Aorta (tissue), 5 donors: ENCODE data around the gene ATN1. TPM values are rescaled to one million over a fixed set of nuclear protein-coding genes. Genes with fewer than 3 reads are reported as not detected.
A peak's percentile ranks its signal among the peaks of the same experiment; 100 is the strongest.

Experiments
- ATAC-seq: fragments of 200-7000 bp; cut with Tn5 transposase; one replicate; pipeline ENCODE4 v1.9.1; 2022; ENCODE audit warnings: moderate library complexity; ENCODE audit not compliant: low FRiP score
- DNase-seq, 2 donors: peaks; one replicate each; pipeline ENCODE4 v3.0.0-alpha.2; 2020
- H3K27ac ChIP-seq, 2 donors: one replicate each; pipeline ENCODE4 v1.5.1; 2013; ENCODE audit warnings: low read length in 2 of 2, mild to moderate bottlenecking in 2 of 2, moderate library complexity in 2 of 2, control low read depth in 1 of 2, inconsistent platforms in 1 of 2, low read depth in 1 of 2
- H3K27me3 ChIP-seq, 2 donors: one replicate each; pipeline ENCODE4 v1.6.1; 2013; ENCODE audit warnings: control low read depth in 1 of 2, low read length in 1 of 2, mild to moderate bottlenecking in 1 of 2, moderate library complexity in 1 of 2; ENCODE audit not compliant: insufficient read depth in 2 of 2, control insufficient read depth in 1 of 2
- H3K36me3 ChIP-seq, 2 donors: one replicate each; pipeline ENCODE4 v1.6.1; 2013; ENCODE audit warnings: control low read depth in 1 of 2, low read length in 1 of 2, mild to moderate bottlenecking in 1 of 2; ENCODE audit not compliant: insufficient read depth in 2 of 2, control insufficient read depth in 1 of 2
- H3K4me1 ChIP-seq, 2 donors: one replicate each; pipeline ENCODE4 v1.6.1; 2013; ENCODE audit warnings: low read length in 2 of 2, control low read depth in 1 of 2, mild to moderate bottlenecking in 1 of 2, moderate library complexity in 1 of 2; ENCODE audit not compliant: insufficient read depth in 2 of 2, control insufficient read depth in 1 of 2
- H3K4me3 ChIP-seq, 2 donors: one replicate each; pipeline ENCODE4 v1.5.1; 2013; ENCODE audit warnings: low read length in 2 of 2, control low read depth in 1 of 2, mild to moderate bottlenecking in 1 of 2
- H3K9me3 ChIP-seq: one replicate; pipeline ENCODE4 v1.6.1; 2013; ENCODE audit warnings: mild to moderate bottlenecking, low read length; ENCODE audit not compliant: control insufficient read depth
- WGBS, 2 donors: extraction: QIAGEN DNeasy Blood & Tissue Kit; methylation state at CpG; one replicate each; pipeline ENCODE4 v1.1.7; 2013; 5-methylcytosine and 5-hydroxymethylcytosine counted together
- intact Hi-C, 2 donors: fragments of 100-400 bp; cut with DNase I; formaldehyde crosslinking; loops; one replicate each; pipeline versions ENCODE4 v1.14.2 to v1.15.0; 2022
- polyA plus RNA-seq, 2 donors: library from polyadenylated mRNA; stranded (reverse); fragments of 200-250 nt; gene quantifications; one replicate each; pipeline ENCODE4 v1.2.3, GENCODE V29; 2013
- total RNA-seq, 2 donors: library from RNA; stranded (reverse); fragmentation: NEBNext Ultra II Directional; extraction: Animal tissue kit (Norgen Biotek cat#: 25700); gene quantifications; one replicate each; pipeline ENCODE4 v1.2.1, GENCODE V29; 2021
- donor health status: healthy with polysubstance abuse.
- donor health status: Bipolar disorder and iron deficiency.
- donor health status: DM: no; HTN: no; CAD: no.
- donor health status: DM: no; HTN: no; CAD: no.
- donor health status: DM: yes; HTN: yes; CAD: no.

Gene ATN1
- total and polyA plus RNA-seq, 4 donors = 22.7 to 149 (median 142) TPM

- Histone ChIP-seq H3K36me3 (peaks cover 3 to 8% of the 10 kb centered on the region in 2 donors), H3K4me1 (no peaks in the 10 kb centered on the region)
Measured at GRCh38 chr12:6937481-6938352, 10.0 kb downstream of the ATN1 start.

GRCh38 chr12:6938353-6939190 is 10.8 kb downstream of the ATN1 start:
- DNase-seq = no peak
- Histone ChIP-seq H3K36me3 (peaks cover 3 to 8% of the 10 kb centered on the region in 2 donors), H3K27ac (peak overlapping the region in 1 of 2 donors; percentile 4), H3K4me3 (no peak overlapping the region), H3K4me1 (no peaks in the 10 kb centered on the region), H3K9me3 (no peaks in the 10 kb centered on the region), H3K27me3 (no peaks in the 10 kb centered on the region)
- no peak for ATAC-seq
- WGBS, 2 donors = 77 to 81% methylated on average over 32 of the region's 32 CpGs
- intact Hi-C loops = loop anchor here in 1 of 2 donors (2.0 kb wide), 1 partner anchor 70 kb away; no protein-coding TSS in a partner anchor

More at GRCh38 chr12:6937481-6938352, 10.0 kb downstream of the ATN1 start:
- DNase-seq = peak; percentile 96 to 97
- H3K27me3 ChIP-seq = no peaks in the 10 kb centered on the region
- H3K27ac ChIP-seq = peak overlapping the region; percentile 43 to 53
- 1% methylated on average over 71 to 80 of the region's 80 CpGs for WGBS, 2 donors
- ATAC-seq = peak; percentile 94
- intact Hi-C loops = loop anchor here in 1 of 2 donors (2.0 kb wide), 1 partner anchor 69 kb away; no protein-coding TSS in a partner anchor
- H3K4me3 ChIP-seq = peak overlapping the region; percentile 8 to 49
- H3K9me3 ChIP-seq = no peaks in the 10 kb centered on the region

- no peak for DNase-seq
- intact Hi-C loops = loop anchor here in 1 of 2 donors (2.0 kb wide), 1 partner anchor 70 kb away; no protein-coding TSS in a partner anchor
- ATAC-seq = no peak
- 58 to 60% methylated on average over 2 of the region's 2 CpGs for WGBS, 2 donors
- H3K36me3 ChIP-seq = peaks cover 0 to 7% of the 10 kb centered on the region in 2 donors
- H3K9me3 ChIP-seq = no peaks in the 10 kb centered on the region
- H3K27ac ChIP-seq = no peak overlapping the region
- H3K4me3 ChIP-seq = no peak overlapping the region
- H3K4me1 ChIP-seq = no peaks in the 10 kb centered on the region
- H3K27me3 ChIP-seq = peaks cover 0 to 4% of the 10 kb centered on the region in 2 donors
Measured at GRCh38 chr12:6939191-6939540, 11.4 kb downstream of the ATN1 start.

GRCh38 chr12:6941267-6941666 is 13.5 kb downstream of the ATN1 start:
- H3K9me3 ChIP-seq = no peaks in the 10 kb centered on the region
- peaks cover 0 to 3% of the 10 kb centered on the region in 2 donors for H3K36me3 ChIP-seq
- ATAC-seq (no peak), DNase-seq (no peak)
- intact Hi-C loops = loop anchor here in 1 of 2 donors (5.0 kb wide), 1 partner anchor 74 kb away; the partner anchor contains the start of gene TPI1
- no peaks in the 10 kb centered on the region for H3K4me1 ChIP-seq
- H3K27me3 ChIP-seq = peaks cover 0 to 4% of the 10 kb centered on the region in 2 donors
- no peak overlapping the region for H3K4me3 ChIP-seq
- WGBS, 2 donors = 75 to 80% methylated on average over 12 of the region's 12 CpGs
- no peak overlapping the region for H3K27ac ChIP-seq

- Histone ChIP-seq H3K9me3 (no peaks in the 10 kb centered on the region), H3K27ac (no peak overlapping the region), H3K4me3 (no peak overlapping the region), H3K27me3 (peaks cover 0 to 4% of the 10 kb centered on the region in 2 donors), H3K4me1 (no peaks in the 10 kb centered on the region), H3K36me3 (peaks cover 0 to 3% of the 10 kb centered on the region in 2 donors)
- no peak for DNase-seq
- intact Hi-C loops = loop anchor here in 1 of 2 donors (5.0 kb wide), 1 partner anchor 74 kb away; the partner anchor contains the start of gene TPI1
- ATAC-seq = no peak
- 75 to 77% methylated on average over 12 of the region's 12 CpGs for WGBS, 2 donors
Measured at GRCh38 chr12:6941782-6942181, 14.0 kb downstream of the ATN1 start.

- Histone ChIP-seq H3K36me3 (peaks cover 0 to 3% of the 10 kb centered on the region in 2 donors), H3K27me3 (peaks cover 0 to 4% of the 10 kb centered on the region in 2 donors), H3K4me1 (no peaks in the 10 kb centered on the region), H3K9me3 (no peaks in the 10 kb centered on the region), H3K27ac (no peak overlapping the region), H3K4me3 (no peak overlapping the region)
- no peak for DNase-seq
- intact Hi-C loops = loop anchor here in 1 of 2 donors (5.0 kb wide), 1 partner anchor 75 kb away; the partner anchor contains the start of gene TPI1
- no peak for ATAC-seq
- 83 to 85% methylated on average over 11 of the region's 11 CpGs for WGBS, 2 donors
Measured at GRCh38 chr12:6942331-6942665, 14.5 kb downstream of the ATN1 start.

- WGBS, 2 donors = 0% methylated on average over 13 of the region's 13 CpGs
- Histone ChIP-seq H3K36me3 (peaks cover 0 to 3% of the 10 kb centered on the region in 2 donors), H3K4me1 (no peaks in the 10 kb centered on the region), H3K27me3 (peaks cover 0 to 4% of the 10 kb centered on the region in 2 donors), H3K27ac (peak overlapping the region in 1 of 2 donors; percentile 82), H3K9me3 (no peaks in the 10 kb centered on the region), H3K4me3 (peak overlapping the region in 1 of 2 donors; percentile 70)
- peak; percentile 85 to 90 for DNase-seq
- intact Hi-C loops = loop anchor here in 1 of 2 donors (5.0 kb wide), 1 partner anchor 76 kb away; the partner anchor contains the start of gene TPI1
- ATAC-seq = peak; percentile 81
Measured at GRCh38 chr12:6943389-6943721, 15.6 kb downstream of the ATN1 start.

- peaks cover 0 to 4% of the 10 kb centered on the region in 2 donors for H3K27me3 ChIP-seq
- peak; percentile 83 for ATAC-seq
- intact Hi-C loops = loop anchor here (2.0 to 5.0 kb wide), 2 partner anchors 77 to 165 kb away; partner anchors contain the start of genes C1RL (in 1 of the 2) and TPI1 (in 1 of the 2)
Measured at GRCh38 chr12:6943722-6944380, 16.1 kb downstream of the ATN1 start, which contains the start of the genes C12orf57 and RNU7-1. Gene C12orf57, plus strand, starts transcription at chr12:6944022. Its CDS starts 100 bp downstream, at chr12:6944122. Gene RNU7-1, plus strand, starts transcription at chr12:6943816.

More at GRCh38 chr12:6943722-6944380, 16.1 kb downstream of the ATN1 start, which contains the start of the genes C12orf57 and RNU7-1:
- H3K4me3 ChIP-seq = peak within 1 kb of the TSS; percentile 34 to 70
- H3K36me3 ChIP-seq = peaks cover 0 to 3% of the 10 kb centered on the region in 2 donors
- no peaks in the 10 kb centered on the region for H3K4me1 ChIP-seq
- H3K9me3 ChIP-seq = no peaks in the 10 kb centered on the region
- 0% methylated on average over 31 of the region's 31 CpGs for WGBS, 2 donors
- DNase-seq = peak; percentile 82 to 92
- peak within 1 kb of the TSS; percentile 93 to 99 for H3K27ac ChIP-seq
